OCI-LY7 (cell line): ENCODE data around the gene KRTAP5-6. TPM values are rescaled to one million over a fixed set of nuclear protein-coding genes. Genes with fewer than 3 reads are reported as not detected.

Source experiments
- BruUV-seq: library from RNA; stranded (reverse); fragments of 400-500 nt; replicated peaks from 2 replicates; lab custom pipeline; 2021; lab: Mats Ljungman, UMichigan
- CTCF ChIA-PET: fragments of 300-600 bp; sonication (Branson Sonifier 250); formaldehyde crosslinking; loops from one replicate; lab custom pipeline; 2022; ENCODE audit warnings: antibody characterized with exemption; ENCODE audit not compliant: unreplicated experiment; lab: Charles Lee
- POLR2A ChIA-PET: fragments of 300-600 bp; sonication (Branson Sonifier 250); formaldehyde crosslinking; loops from one replicate; lab custom pipeline; 2022; ENCODE audit warnings: antibody characterized with exemption; lab: Charles Lee
- DNase-seq: peaks from one replicate; pipeline ENCODE4 v3.0.0-alpha.2; 2015; ENCODE audit warnings: low spot score
- H2AFZ ChIP-seq: fragments of 200-600 bp; sonication (generic), shearing (Covaris generic); 2 replicates; pipeline ENCODE4 v1.6.1; 2014; ENCODE audit warnings: mild to moderate bottlenecking, antibody characterized with exemption, low read length, moderate library complexity
- H3K27ac ChIP-seq: fragments of 200-600 bp; sonication (generic); 2 replicates; pipeline ENCODE4 v1.5.1; 2014; ENCODE audit warnings: mixed run types, low read depth, mild to moderate bottlenecking, moderate library complexity, low read length, inconsistent platforms; ENCODE audit not compliant: poor library complexity, severe bottlenecking
- H3K36me3 ChIP-seq: fragments of 200-600 bp; sonication (generic); 2 replicates; pipeline ENCODE4 v1.6.1; 2014; ENCODE audit warnings: mild to moderate bottlenecking, antibody characterized with exemption, low read length, moderate library complexity, mixed read lengths; ENCODE audit not compliant: insufficient read depth
- H3K4me1 ChIP-seq: fragments of 200-600 bp; sonication (generic); 2 replicates; pipeline ENCODE4 v1.5.1; 2014; ENCODE audit warnings: mild to moderate bottlenecking, low read length; ENCODE audit not compliant: insufficient read depth, poor library complexity, severe bottlenecking
- H3K4me2 ChIP-seq: fragments of 200-600 bp; sonication (generic); 2 replicates; pipeline ENCODE4 v1.6.1; 2014; ENCODE audit warnings: mild to moderate bottlenecking, low read length
- H3K4me3 ChIP-seq: fragments of 200-600 bp; sonication (generic); 2 replicates; pipeline ENCODE4 v1.5.1; 2014; ENCODE audit warnings: mild to moderate bottlenecking, low read depth, low read length; ENCODE audit not compliant: poor library complexity, severe bottlenecking
- H3K79me2 ChIP-seq: fragments of 200-600 bp; sonication (generic); 2 replicates; pipeline ENCODE4 v1.6.1; 2016; ENCODE audit warnings: low read depth, mild to moderate bottlenecking, low read length, moderate library complexity, mixed read lengths; ENCODE audit not compliant: insufficient read depth
- H3K9me2 ChIP-seq: fragments of 200-600 bp; sonication (generic); 2 replicates; pipeline ENCODE4 v1.6.1; 2016; ENCODE audit warnings: mild to moderate bottlenecking, low read length, mixed read lengths; ENCODE audit not compliant: insufficient read depth
- H3K9me3 ChIP-seq: fragments of 200-600 bp; sonication (generic); 2 replicates; pipeline ENCODE4 v1.6.1; 2014; ENCODE audit warnings: mild to moderate bottlenecking, mixed run types, low read length, mixed read lengths
- H4K20me1 ChIP-seq: fragments of 200-600 bp; sonication (generic); 2 replicates; pipeline ENCODE4 v1.6.1; 2014; ENCODE audit warnings: mild to moderate bottlenecking, antibody characterized with exemption, low read length, moderate library complexity, mixed read lengths; ENCODE audit not compliant: insufficient read depth
- CTCF ChIP-seq: fragments of 200-600 bp; sonication (generic); conservative IDR thresholded peaks from 2 replicates; pipeline ENCODE4 v1.5.1; 2014; ENCODE audit warnings: mild to moderate bottlenecking, antibody characterized with exemption, low read length, moderate library complexity, mixed read lengths
- EZH2phosphoT487 ChIP-seq: fragments of 200-600 bp; sonication (generic); IDR thresholded peaks from 2 replicates; pipeline ENCODE4 v1.6.1; 2018; ENCODE audit warnings: low read depth, borderline replicate concordance, mild to moderate bottlenecking, mixed run types, antibody characterized with exemption, low read length, moderate library complexity, mixed read lengths
- intact Hi-C: fragments of 100-400 bp; cut with micrococcal nuclease; formaldehyde crosslinking; loops from one replicate; pipeline ENCODE4 v1.10.0; 2022; ENCODE audit not compliant: unreplicated experiment
- total RNA-seq, 2 experiments: library from RNA; depleted of rRNA in 1 of 2; stranded (reverse); fragments of >200 nt in 1 of 2; shearing (Covaris generic) in 1 of 2; gene quantifications; 2 replicates each; pipeline ENCODE4 v1.2.3, GENCODE V29; 2014 to 2022

Gene KRTAP5-6
- total RNA-seq, 2 experiments from 2014 or later = not detected

- H3K79me2 ChIP-seq = no peaks in the 10 kb centered on the region
- H3K27ac ChIP-seq = no peak overlapping the region
- no peaks in the 10 kb centered on the region for H3K36me3 ChIP-seq
- POLR2A ChIA-PET = no interaction called here
- H4K20me1 ChIP-seq = no peaks in the 10 kb centered on the region
- no peaks in the 10 kb centered on the region for H3K4me1 ChIP-seq
- H3K9me3 ChIP-seq = no peaks in the 10 kb centered on the region
- intact Hi-C loops = no loop called here
- no peak overlapping the region for H3K4me2 ChIP-seq
- TF ChIP-seq EZH2phosphoT487 (no peak), CTCF (no peak)
- DNase-seq = no peak
- BruUV-seq = no TSS peak
- H3K9me2 ChIP-seq = no peaks in the 10 kb centered on the region
- no peak overlapping the region for H2AFZ ChIP-seq
- CTCF ChIA-PET = no interaction called here
- H3K4me3 ChIP-seq = no peak overlapping the region
Observed at GRCh38 chr11:1702506-1702905, 5.5 kb downstream of the KRTAP5-6 start.

- BruUV-seq = no TSS peak
- CTCF ChIA-PET = no interaction called here
Observed at GRCh38 chr11:1703146-1703545, 6.2 kb downstream of the KRTAP5-6 start.

More at GRCh38 chr11:1703146-1703545, 6.2 kb downstream of the KRTAP5-6 start:
- POLR2A ChIA-PET = no interaction called here
- no peak overlapping the region for H3K4me2 ChIP-seq
- H3K27ac ChIP-seq = no peak overlapping the region
- no peak for DNase-seq
- H3K9me3 ChIP-seq = no peaks in the 10 kb centered on the region
- no peaks in the 10 kb centered on the region for H3K4me1 ChIP-seq
- H3K36me3 ChIP-seq = no peaks in the 10 kb centered on the region
- H2AFZ ChIP-seq = no peak overlapping the region
- TF ChIP-seq EZH2phosphoT487 = no peak
- TF ChIP-seq CTCF = no peak
- intact Hi-C loops = no loop called here
- no peak overlapping the region for H3K4me3 ChIP-seq
- H4K20me1 ChIP-seq = no peaks in the 10 kb centered on the region
- H3K9me2 ChIP-seq = no peaks in the 10 kb centered on the region
- no peaks in the 10 kb centered on the region for H3K79me2 ChIP-seq
